ENCODE measurements around the gene ZNF784.
A peak's percentile ranks its signal among the peaks of the same experiment; 100 is the strongest.

Gene ZNF784

GRCh38 chr19:55650126-55650557 lies 25.8 kb upstream of the ZNF784 start:
- ATAC-seq = no peak
- H3K4me1 Mint-ChIP-seq = peaks cover 57% of the 10 kb centered on the region
- no peaks in the 10 kb centered on the region for H3K9me3 Mint-ChIP-seq
- no peaks in the 10 kb centered on the region for H3K27me3 Mint-ChIP-seq
- peak in 1 of 2 donors; percentile 63 for DNase-seq
- H3K27ac Mint-ChIP-seq = peak overlapping the region; percentile 23 to 40
- H3K4me3 Mint-ChIP-seq = peak overlapping the region; percentile 82 to 97

GRCh38 chr19:55649268-55650125 lies 25.1 kb upstream of the ZNF784 start:
- no peaks in the 10 kb centered on the region for H3K9me3 Mint-ChIP-seq
- peaks cover 63% of the 10 kb centered on the region for H3K4me1 Mint-ChIP-seq
- H3K4me3 Mint-ChIP-seq = peak overlapping the region; percentile 82 to 97
- no peak for ATAC-seq
- DNase-seq = no peak
- no peaks in the 10 kb centered on the region for H3K27me3 Mint-ChIP-seq
- H3K27ac Mint-ChIP-seq = peak overlapping the region; percentile 24 to 96

GRCh38 chr19:55648585-55649267 lies 24.4 kb upstream of the ZNF784 start:
- Mint-ChIP-seq H3K4me3 (peak overlapping the region; percentile 82 to 97), H3K27ac (peak overlapping the region; percentile 31 to 96), H3K4me1 (peaks cover 69% of the 10 kb centered on the region), H3K9me3 (no peaks in the 10 kb centered on the region), H3K27me3 (no peaks in the 10 kb centered on the region)
- ATAC-seq = no peak
- DNase-seq = no peak

- H3K4me1 Mint-ChIP-seq = peaks cover 77% of the 10 kb centered on the region
- H3K27ac Mint-ChIP-seq = peak within 1 kb of the TSS; percentile 93 to 96
- no peaks in the 10 kb centered on the region for H3K9me3 Mint-ChIP-seq
- H3K27me3 Mint-ChIP-seq = no peaks in the 10 kb centered on the region
- ATAC-seq (peak; percentile 31), DNase-seq (peak; percentile 66 to 68)
- H3K4me3 Mint-ChIP-seq = peak within 1 kb of the TSS; percentile 92 to 97
Measured at GRCh38 chr19:55647732-55648584, 23.6 kb upstream of the ZNF784 start, which contains the start of gene CCDC106. TSS of gene CCDC106 (plus strand) at chr19:55648212. CDS start at chr19:55649047, 835 bp downstream.

- Mint-ChIP-seq H3K4me1 (peaks cover 79% of the 10 kb centered on the region), H3K4me3 (peak overlapping the region; percentile 92 to 96), H3K27ac (peak overlapping the region; percentile 27 to 90), H3K9me3 (no peaks in the 10 kb centered on the region), H3K27me3 (no peaks in the 10 kb centered on the region)
- DNase-seq (no peak), ATAC-seq (no peak)
Measured at GRCh38 chr19:55646889-55647731, 22.7 kb upstream of the ZNF784 start.

GRCh38 chr19:55645512-55645881 lies 21.1 kb upstream of the ZNF784 start:
- no peaks in the 10 kb centered on the region for H3K27me3 Mint-ChIP-seq
- peak overlapping the region in 1 of 2 donors; percentile 13 for H3K27ac Mint-ChIP-seq
- H3K9me3 Mint-ChIP-seq = no peaks in the 10 kb centered on the region
- peaks cover 72% of the 10 kb centered on the region for H3K4me1 Mint-ChIP-seq
- ATAC-seq (no peak), DNase-seq (no peak)
- peak overlapping the region; percentile 60 to 96 for H3K4me3 Mint-ChIP-seq

GRCh38 chr19:55644842-55645511 lies 20.6 kb upstream of the ZNF784 start:
- ATAC-seq (no peak), DNase-seq (no peak)
- Mint-ChIP-seq H3K27ac (peak overlapping the region; percentile 69 to 89), H3K9me3 (no peaks in the 10 kb centered on the region), H3K4me3 (peak overlapping the region; percentile 96 to 98), H3K27me3 (no peaks in the 10 kb centered on the region), H3K4me1 (peaks cover 72% of the 10 kb centered on the region)

GRCh38 chr19:55644191-55644833 lies 19.9 kb upstream of the ZNF784 start:
- peak overlapping the region; percentile 95 to 98 for H3K27ac Mint-ChIP-seq
- peaks cover 71% of the 10 kb centered on the region for H3K4me1 Mint-ChIP-seq
- no peaks in the 10 kb centered on the region for H3K9me3 Mint-ChIP-seq

GRCh38 chr19:55643887-55644176 lies 19.5 kb upstream of the ZNF784 start:
- H3K27me3 Mint-ChIP-seq = no peaks in the 10 kb centered on the region
- peak; percentile 0 for ATAC-seq
- H3K4me1 Mint-ChIP-seq = peaks cover 71% of the 10 kb centered on the region
- DNase-seq = no peak
- H3K4me3 Mint-ChIP-seq = peak overlapping the region; percentile 96 to 98
- no peaks in the 10 kb centered on the region for H3K9me3 Mint-ChIP-seq
- peak overlapping the region; percentile 95 to 98 for H3K27ac Mint-ChIP-seq

More at GRCh38 chr19:55644191-55644833, 19.9 kb upstream of the ZNF784 start:
- no peak for DNase-seq
- H3K4me3 Mint-ChIP-seq = peak overlapping the region; percentile 96 to 98
- ATAC-seq = no peak
- H3K27me3 Mint-ChIP-seq = no peaks in the 10 kb centered on the region

- no peaks in the 10 kb centered on the region for H3K9me3 Mint-ChIP-seq
- ATAC-seq (peak; percentile 68), DNase-seq (peak; percentile 84)
- H3K27me3 Mint-ChIP-seq = no peaks in the 10 kb centered on the region
- H3K4me3 Mint-ChIP-seq = peak within 1 kb of the TSS; percentile 96 to 98
- peaks cover 68% of the 10 kb centered on the region for H3K4me1 Mint-ChIP-seq
- H3K27ac Mint-ChIP-seq = peak within 1 kb of the TSS; percentile 97 to 98
Measured at GRCh38 chr19:55643003-55643886, 18.9 kb upstream of the ZNF784 start, which contains the start of gene ZNF581. TSS of gene ZNF581 (plus strand) at chr19:55643649. CDS start at chr19:55644572, 923 bp downstream.

- DNase-seq = peak in 1 of 2 donors; percentile 56
- Mint-ChIP-seq H3K4me3 (peak overlapping the region; percentile 96 to 98), H3K27ac (peak overlapping the region; percentile 95 to 97), H3K9me3 (peaks cover 0 to 6% of the 10 kb centered on the region in 2 donors), H3K27me3 (no peaks in the 10 kb centered on the region), H3K4me1 (peaks cover 70% of the 10 kb centered on the region)
- ATAC-seq = peak; percentile 18
Measured at GRCh38 chr19:55642153-55643002, 18.0 kb upstream of the ZNF784 start.

Data from stimulated activated naive CD8-positive, alpha-beta T cell treated with anti-CD3 and anti-CD28 coated beads, Interleukin-15, amount 100 ng/mL, for 72 hours (primary cell).